Gastroesophageal sphincter (tissue), 4 donors: ENCODE results near the gene GCN1. TPM values are rescaled to one million over a fixed set of nuclear protein-coding genes. Genes with fewer than 3 reads are reported as not detected.

ENCODE experiments used
- ATAC-seq: fragments of 150-250 bp; one replicate; pipeline ENCODE4 v1.9.1; 2016; ENCODE audit warnings: mild to moderate bottlenecking, moderate library complexity
- H3K27ac ChIP-seq, 4 donors: fragments of 200-600 bp; sonication (generic) in 3 of 4; 1 replicate in 3 of 4; 2 replicates in 1 of 4; pipeline ENCODE4 v1.5.1; 2016 to 2019
- H3K27me3 ChIP-seq: fragments of 200-600 bp; sonication (generic); one replicate; pipeline ENCODE4 v1.5.1; 2019
- H3K36me3 ChIP-seq, 2 donors: fragments of 200-600 bp; sonication (generic); one replicate each; pipeline ENCODE4 v1.5.1; 2019; ENCODE audit warnings: control low read depth in 1 of 2
- H3K4me1 ChIP-seq, 3 donors: fragments of 200-600 bp; sonication (generic); 1 replicate in 2 of 3; 2 replicates in 1 of 3; pipeline ENCODE4 v1.5.1; 2016 to 2019; ENCODE audit warnings: control low read depth in 2 of 3
- H3K4me3 ChIP-seq, 2 donors: fragments of 200-600 bp; sonication (generic); one replicate each; pipeline ENCODE4 v1.5.1; 2019; ENCODE audit warnings: mild to moderate bottlenecking in 1 of 2, moderate library complexity in 1 of 2
- H3K9me3 ChIP-seq, 3 donors: fragments of 200-600 bp; sonication (generic); one replicate each; pipeline ENCODE4 v1.5.1; 2017 to 2019; ENCODE audit warnings: control low read depth in 2 of 3
- CTCF ChIP-seq, 4 experiments: fragments of 200-600 bp in 2 of 4; fragments of 450-650 bp in 2 of 4; sonication (generic) in 1 of 4; IDR thresholded peaks; one replicate each; pipeline ENCODE4 v1.5.1; 2017 to 2019; ENCODE audit warnings: antibody characterized with exemption in 4 of 4, mild to moderate bottlenecking in 2 of 4, moderate library complexity in 2 of 4
- EP300 ChIP-seq: sonication (generic); formaldehyde crosslinking; IDR thresholded peaks from one replicate; pipeline ENCODE4 v1.6.1; 2017; ENCODE audit warnings: antibody characterized with exemption, mild to moderate bottlenecking
- POLR2A ChIP-seq, 2 donors: fragments of 450-650 bp; IDR thresholded peaks; one replicate each; pipeline ENCODE4 v1.6.1; 2017; ENCODE audit warnings: antibody characterized with exemption in 2 of 2, mild to moderate bottlenecking in 2 of 2, moderate library complexity in 1 of 2
- POLR2AphosphoS5 ChIP-seq: sonication (generic); formaldehyde crosslinking; IDR thresholded peaks from one replicate; pipeline ENCODE4 v1.6.1; 2017; ENCODE audit warnings: antibody characterized with exemption
- WGBS, 2 donors: methylation state at CpG; one replicate each; pipeline ENCODE4 v1.1.5; 2018; ENCODE audit warnings: low coverage in 1 of 2; 5-methylcytosine and 5-hydroxymethylcytosine counted together
- total RNA-seq, 4 donors: library from RNA; depleted of rRNA; stranded (reverse); fragments of >200 nt; gene quantifications; one replicate each; pipeline ENCODE4 v1.1.0, GENCODE V29; 2016

GCN1 gene
- total RNA-seq, 4 donors from 2014 or later = 39.3 to 82.2 (median 56.0) TPM

DNA sequence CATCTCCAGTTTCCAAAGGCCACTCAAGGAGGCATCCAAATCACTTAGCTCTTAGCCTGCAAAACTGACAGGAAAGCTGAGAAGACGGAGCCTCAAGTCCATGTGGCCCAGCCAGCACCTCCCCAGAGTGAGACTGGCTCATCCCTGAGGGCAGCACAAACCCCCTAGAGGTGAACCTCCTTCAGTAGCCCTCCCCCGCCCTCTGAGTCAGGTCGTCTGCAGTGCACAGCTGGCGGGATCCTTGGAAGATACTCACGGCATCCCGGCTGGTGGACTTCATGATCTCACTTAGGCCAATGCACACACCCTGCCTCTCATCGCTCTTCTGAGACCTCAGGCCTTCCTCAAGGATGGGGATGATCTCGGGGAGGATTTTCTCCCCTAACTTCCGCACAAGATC, 53.9 kb downstream of the GCN1 start:
- no peak for TF ChIP-seq EP300
- no peak for TF ChIP-seq POLR2AphosphoS5
- TF ChIP-seq POLR2A (IDR thresholded peaks at IDR 0.05) = no peak
- no peak for TF ChIP-seq CTCF (IDR thresholded peaks at IDR 0.05)
- WGBS, 2 donors = 88 to 100% methylated on average over 3 to 5 of the region's 9 CpGs
- ATAC-seq = no peak
- Histone ChIP-seq H3K27me3 (no peaks in the 10 kb centered on the region), H3K9me3 (no peaks in the 10 kb centered on the region), H3K4me3 (no peak overlapping the region), H3K4me1 (no peaks in the 10 kb centered on the region), H3K36me3 (peaks cover 0 to 100% of the 10 kb centered on the region in 2 donors), H3K27ac (no peak overlapping the region)

DNA sequence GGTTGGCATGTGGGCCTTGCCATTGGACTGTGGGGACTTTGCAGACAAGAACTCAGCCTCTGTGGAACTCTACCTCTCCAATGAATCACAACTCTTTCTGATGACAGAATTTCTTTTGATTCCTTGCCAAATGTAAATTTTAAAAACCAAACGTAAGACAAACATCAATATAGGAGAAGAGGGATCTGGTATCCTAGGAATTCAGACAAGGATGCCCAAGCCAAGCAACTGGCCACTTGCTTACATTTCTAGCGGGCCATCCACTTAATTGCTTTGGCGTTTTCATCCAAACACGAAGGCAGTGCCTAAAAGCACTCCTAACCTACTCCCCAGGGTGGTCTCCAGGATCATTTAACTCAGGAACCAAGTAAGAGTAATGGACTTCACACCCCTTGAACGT, 54.6 kb downstream of the GCN1 start:
- TF ChIP-seq CTCF (IDR thresholded peaks at IDR 0.05) = no peak
- no peak for TF ChIP-seq POLR2AphosphoS5
- H3K27ac ChIP-seq = no peak overlapping the region

DNA sequence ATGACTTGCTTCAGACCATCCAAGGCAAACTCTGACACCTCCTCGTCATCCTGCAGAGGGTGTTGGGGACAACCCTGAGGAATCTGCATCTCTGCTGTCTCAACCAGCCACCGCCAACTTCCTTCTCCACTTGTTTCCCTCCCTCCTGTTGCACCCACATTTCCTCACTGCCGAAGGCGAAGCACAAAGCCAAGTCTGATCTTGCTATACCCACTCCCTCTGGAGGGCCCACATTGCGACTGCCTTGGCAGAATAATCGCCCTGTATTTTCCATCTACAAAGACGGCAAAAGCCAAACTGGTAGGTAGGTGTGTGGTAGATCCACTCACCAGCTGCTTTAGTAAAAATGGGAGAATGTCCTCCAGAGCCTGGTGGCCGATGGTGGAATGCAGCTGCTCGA, 56.1 kb downstream of the GCN1 start:
- H3K9me3 ChIP-seq = no peaks in the 10 kb centered on the region
- ATAC-seq = no peak
- TF ChIP-seq POLR2AphosphoS5 (no peak), CTCF (IDR thresholded peaks at IDR 0.05) (no peak), EP300 (no peak), POLR2A (IDR thresholded peaks at IDR 0.05) (no peak)
- WGBS, 2 donors = 80 to 88% methylated on average over 4 to 7 of the region's 9 CpGs
- no peaks in the 10 kb centered on the region for H3K27me3 ChIP-seq
- H3K27ac ChIP-seq = no peak overlapping the region
- no peaks in the 10 kb centered on the region for H3K4me1 ChIP-seq
- peaks cover 0 to 100% of the 10 kb centered on the region in 2 donors for H3K36me3 ChIP-seq
- H3K4me3 ChIP-seq = no peak overlapping the region

More for the DNA sequence above, 54.6 kb downstream of the GCN1 start:
- peaks cover 0 to 100% of the 10 kb centered on the region in 2 donors for H3K36me3 ChIP-seq
- ATAC-seq = no peak
- no peaks in the 10 kb centered on the region for H3K27me3 ChIP-seq
- no peaks in the 10 kb centered on the region for H3K9me3 ChIP-seq
- no peak overlapping the region for H3K4me3 ChIP-seq
- H3K4me1 ChIP-seq = no peaks in the 10 kb centered on the region
- 77% methylated on average over 5 of the region's 5 CpGs; no CpG with 5 or more reads in 1 of the 2 donors for WGBS, 2 donors

GRCh38 chr12:120137833-120138232, 56.7 kb downstream of the GCN1 start:
- ATAC-seq = no peak
- Histone ChIP-seq H3K27me3 (no peaks in the 10 kb centered on the region), H3K36me3 (peaks cover 0 to 100% of the 10 kb centered on the region in 2 donors), H3K27ac (no peak overlapping the region), H3K9me3 (no peaks in the 10 kb centered on the region), H3K4me1 (no peaks in the 10 kb centered on the region), H3K4me3 (no peak overlapping the region)
- 81% methylated on average over 7 of the region's 11 CpGs; no CpG with 5 or more reads in 1 of the 2 donors for WGBS, 2 donors
- TF ChIP-seq POLR2AphosphoS5 (no peak), POLR2A (IDR thresholded peaks at IDR 0.05) (no peak), CTCF (IDR thresholded peaks at IDR 0.05) (no peak), EP300 (no peak)

- H3K27ac ChIP-seq = no peak overlapping the region
- 87 to 93% methylated on average over 1 to 5 of the region's 11 CpGs for WGBS, 2 donors
- H3K36me3 ChIP-seq = peaks cover 0 to 100% of the 10 kb centered on the region in 2 donors
- H3K27me3 ChIP-seq = no peaks in the 10 kb centered on the region
- TF ChIP-seq CTCF (IDR thresholded peaks at IDR 0.05) = no peak
- ATAC-seq = no peak
- no peaks in the 10 kb centered on the region for H3K9me3 ChIP-seq
- no peak overlapping the region for H3K4me3 ChIP-seq
- no peaks in the 10 kb centered on the region for H3K4me1 ChIP-seq
Observed at GRCh38 chr12:120136093-120136770, 58.3 kb downstream of the GCN1 start.
